CD14-positive monocyte (primary cell): Measurements from ENCODE around the gene LUC7L. TPM values are rescaled to one million over a fixed set of nuclear protein-coding genes. Genes with fewer than 3 reads are reported as not detected.

ENCODE experiments used
- DNase-seq, 3 donors: peaks; one replicate each; pipeline ENCODE4 v3.0.0-alpha.2; 2011 to 2022
- H2AFZ ChIP-seq: 2 replicates; pipeline ENCODE4 v1.6.0; 2012; ENCODE audit warnings: mild to moderate bottlenecking, low read depth, low read length, inconsistent platforms; ENCODE audit not compliant: insufficient read depth, poor library complexity, severe bottlenecking
- H3K27ac ChIP-seq, 2 donors: 1 replicate in 1 of 2; 2 replicates in 1 of 2; pipeline ENCODE4 v1.5.1; 2012 to 2013; ENCODE audit warnings: low read length in 2 of 2, control low read depth in 1 of 2, inconsistent platforms in 1 of 2, low read depth in 1 of 2, mild to moderate bottlenecking in 1 of 2
- H3K27me3 ChIP-seq, 2 donors: one replicate each; pipeline versions ENCODE4 v1.6.0 to v1.6.1; 2011 to 2013; ENCODE audit warnings: low read length in 2 of 2; ENCODE audit not compliant: control insufficient read depth in 2 of 2, insufficient read depth in 2 of 2
- H3K36me3 ChIP-seq, 2 donors: replicated peaks in 1 of 2; 1 replicate in 1 of 2; 2 replicates in 1 of 2; pipeline versions ENCODE4 v1.5.1 to v1.6.1; 2012 to 2013; ENCODE audit warnings: low read length in 2 of 2, control low read depth in 1 of 2, inconsistent platforms in 1 of 2, mild to moderate bottlenecking in 1 of 2; ENCODE audit not compliant: insufficient read depth in 2 of 2, control insufficient read depth in 1 of 2
- H3K4me1 ChIP-seq, 2 donors: 1 replicate in 1 of 2; 2 replicates in 1 of 2; pipeline versions ENCODE4 v1.5.1 to v1.6.1; 2012 to 2013; ENCODE audit warnings: low read length in 2 of 2, control low read depth in 1 of 2, inconsistent platforms in 1 of 2, mild to moderate bottlenecking in 1 of 2, moderate library complexity in 1 of 2; ENCODE audit not compliant: insufficient read depth in 2 of 2, control insufficient read depth in 1 of 2
- H3K4me2 ChIP-seq: replicated peaks from 2 replicates; pipeline ENCODE3; 2012; ENCODE audit warnings: low read length, moderate library complexity, mild to moderate bottlenecking; ENCODE audit not compliant: poor library complexity, severe bottlenecking; ENCODE audit errors: extremely low read depth
- H3K4me3 ChIP-seq, 3 experiments: fragments of 200-600 bp in 1 of 3; sonication (generic) in 1 of 3; replicated peaks in 1 of 3; 1 replicate in 2 of 3; 2 replicates in 1 of 3; pipeline ENCODE4 v1.5.1; 2011 to 2013; ENCODE audit warnings: low read length in 3 of 3, mild to moderate bottlenecking in 3 of 3, control low read depth in 2 of 3, low read depth in 2 of 3, inconsistent platforms in 1 of 3, moderate library complexity in 1 of 3
- H3K79me2 ChIP-seq: 2 replicates; pipeline ENCODE4 v1.6.0; 2012; ENCODE audit warnings: mild to moderate bottlenecking, control low read depth, inconsistent platforms, low read length, moderate library complexity; ENCODE audit not compliant: insufficient read depth
- H3K9ac ChIP-seq: 2 replicates; pipeline ENCODE4 v1.6.0; 2017; ENCODE audit warnings: low read length, mild to moderate bottlenecking; ENCODE audit not compliant: insufficient read depth, poor library complexity, severe bottlenecking
- H3K9me3 ChIP-seq, 2 donors: replicated peaks in 1 of 2; 1 replicate in 1 of 2; 2 replicates in 1 of 2; pipeline versions ENCODE4 v1.5.1 to v1.6.1; 2012 to 2013; ENCODE audit warnings: low read length in 2 of 2, control low read depth in 1 of 2; ENCODE audit not compliant: control insufficient read depth in 1 of 2, insufficient read depth in 1 of 2
- H4K20me1 ChIP-seq: 2 replicates; pipeline ENCODE4 v1.6.0; 2012; ENCODE audit warnings: mild to moderate bottlenecking, low read length, control low read depth, moderate library complexity; ENCODE audit not compliant: insufficient read depth
- H3K27ac Mint-ChIP-seq, 7 donors: one replicate each; pipeline ENCODE4 v1.8.0; 2020; ENCODE audit warnings: mild to moderate bottlenecking in 7 of 7, mixed read lengths in 7 of 7, moderate library complexity in 6 of 7, inconsistent platforms in 2 of 7
- H3K27me3 Mint-ChIP-seq, 3 donors: one replicate each; pipeline ENCODE4 v1.8.0; 2021 to 2022; ENCODE audit warnings: low read depth in 3 of 3, mild to moderate bottlenecking in 3 of 3, mixed read lengths in 3 of 3, moderate library complexity in 3 of 3, inconsistent platforms in 1 of 3
- H3K36me3 Mint-ChIP-seq, 2 donors: one replicate each; pipeline ENCODE4 v1.8.0; 2020; ENCODE audit warnings: mixed read lengths in 2 of 2, inconsistent platforms in 1 of 2, mild to moderate bottlenecking in 1 of 2
- H3K4me1 Mint-ChIP-seq: one replicate; pipeline ENCODE4 v1.8.0; 2020; ENCODE audit warnings: mild to moderate bottlenecking, mixed read lengths
- H3K4me3 Mint-ChIP-seq, 2 donors: one replicate each; pipeline ENCODE4 v1.8.0; 2020; ENCODE audit warnings: mild to moderate bottlenecking in 2 of 2, mixed read lengths in 2 of 2, moderate library complexity in 1 of 2
- H3K9me3 Mint-ChIP-seq, 7 donors: one replicate each; pipeline ENCODE4 v1.8.0; 2020 to 2022; ENCODE audit warnings: mixed read lengths in 7 of 7, mild to moderate bottlenecking in 6 of 7, moderate library complexity in 6 of 7, inconsistent platforms in 2 of 7
- WGBS: methylation state at CpG from one replicate; pipeline ENCODE4 v1.1.5; 2013; ENCODE audit warnings: missing lambda C conversion rate; ENCODE audit not compliant: insufficient coverage; 5-methylcytosine and 5-hydroxymethylcytosine counted together
- intact Hi-C, 2 donors: fragments of 100-400 bp; cut with micrococcal nuclease; formaldehyde crosslinking; loops; one replicate each; pipeline versions ENCODE4 v1.15.0 to v1.15.1; 2023
- polyA plus RNA-seq, 3 donors: library from polyadenylated mRNA; depleted of rRNA in 1 of 3; unstranded in 2 of 3; stranded (reverse) in 1 of 3; fragments of 300-500 nt in 2 of 3; fragments of >200 nt in 1 of 3; fragmentation: Illumina TruSeq in 2 of 3; gene quantifications; 1 replicate in 2 of 3; 2 replicates in 1 of 3; pipeline ENCODE4 v1.2.3, GENCODE V29; 2012 to 2021
- TF ChIP-seq, protein P1 (sequence below): fragments of 200-600 bp; IDR thresholded peaks from one replicate; pipeline ENCODE4 v1.8.0; 2022; ENCODE audit warnings: antibody characterized with exemption, mild to moderate bottlenecking

Gene LUC7L
- polyA plus RNA-seq, 3 donors, result 4.0 to 109 (median 4.6) TPM

DNA sequence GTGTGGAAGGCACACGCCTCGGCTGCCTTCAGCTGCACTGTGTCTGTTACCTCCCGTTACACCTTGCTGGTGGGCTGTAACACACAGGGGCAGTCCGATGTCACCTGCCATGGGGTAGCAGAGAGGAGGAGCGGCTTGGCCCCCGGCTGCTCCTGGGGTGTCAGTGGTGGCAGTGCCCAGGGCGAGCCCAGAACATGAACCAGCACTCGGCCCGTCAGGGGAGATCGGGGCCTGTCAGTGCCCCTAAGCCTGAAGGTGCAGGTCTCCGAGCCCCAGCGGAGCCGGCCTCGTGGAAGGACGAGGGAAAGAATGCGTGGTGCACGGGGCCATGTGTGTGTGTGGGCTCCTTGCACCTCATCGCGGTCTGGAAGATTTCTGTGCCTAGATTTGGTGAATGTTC lies 31.1 kb upstream of the LUC7L start:
- intact Hi-C loops, result no loop called here
- H3K4me1 ChIP-seq, result no peaks in the 10 kb centered on the region
- H3K9ac ChIP-seq, result no peak overlapping the region
- peaks cover 5% of the 10 kb centered on the region for H3K4me1 Mint-ChIP-seq
- no peaks in the 10 kb centered on the region for H3K27me3 Mint-ChIP-seq
- H4K20me1 ChIP-seq, result no peaks in the 10 kb centered on the region
- H3K27ac Mint-ChIP-seq, result peak overlapping the region in 2 of 7 donors; percentile 2 to 8
- H3K27ac ChIP-seq, result no peak overlapping the region
- H3K36me3 Mint-ChIP-seq, result peaks cover 60 to 84% of the 10 kb centered on the region in 2 donors
- no peak for DNase-seq
- no peaks in the 10 kb centered on the region for H3K9me3 ChIP-seq
- TF ChIP-seq, protein P1, sequence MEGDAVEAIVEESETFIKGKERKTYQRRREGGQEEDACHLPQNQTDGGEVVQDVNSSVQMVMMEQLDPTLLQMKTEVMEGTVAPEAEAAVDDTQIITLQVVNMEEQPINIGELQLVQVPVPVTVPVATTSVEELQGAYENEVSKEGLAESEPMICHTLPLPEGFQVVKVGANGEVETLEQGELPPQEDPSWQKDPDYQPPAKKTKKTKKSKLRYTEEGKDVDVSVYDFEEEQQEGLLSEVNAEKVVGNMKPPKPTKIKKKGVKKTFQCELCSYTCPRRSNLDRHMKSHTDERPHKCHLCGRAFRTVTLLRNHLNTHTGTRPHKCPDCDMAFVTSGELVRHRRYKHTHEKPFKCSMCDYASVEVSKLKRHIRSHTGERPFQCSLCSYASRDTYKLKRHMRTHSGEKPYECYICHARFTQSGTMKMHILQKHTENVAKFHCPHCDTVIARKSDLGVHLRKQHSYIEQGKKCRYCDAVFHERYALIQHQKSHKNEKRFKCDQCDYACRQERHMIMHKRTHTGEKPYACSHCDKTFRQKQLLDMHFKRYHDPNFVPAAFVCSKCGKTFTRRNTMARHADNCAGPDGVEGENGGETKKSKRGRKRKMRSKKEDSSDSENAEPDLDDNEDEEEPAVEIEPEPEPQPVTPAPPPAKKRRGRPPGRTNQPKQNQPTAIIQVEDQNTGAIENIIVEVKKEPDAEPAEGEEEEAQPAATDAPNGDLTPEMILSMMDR, result no peak
- H3K4me3 ChIP-seq, result no peak overlapping the region
- no peak overlapping the region for H2AFZ ChIP-seq
- H3K4me2 ChIP-seq, result no peak overlapping the region
- no peaks in the 10 kb centered on the region for H3K27me3 ChIP-seq
- no peaks in the 10 kb centered on the region for H3K79me2 ChIP-seq
- H3K9me3 Mint-ChIP-seq, result no peaks in the 10 kb centered on the region
- H3K4me3 Mint-ChIP-seq, result no peak overlapping the region
- 97% methylated on average over 18 of the region's 19 CpGs for WGBS
- H3K36me3 ChIP-seq, result peaks cover 55 to 60% of the 10 kb centered on the region in 2 donors

DNA sequence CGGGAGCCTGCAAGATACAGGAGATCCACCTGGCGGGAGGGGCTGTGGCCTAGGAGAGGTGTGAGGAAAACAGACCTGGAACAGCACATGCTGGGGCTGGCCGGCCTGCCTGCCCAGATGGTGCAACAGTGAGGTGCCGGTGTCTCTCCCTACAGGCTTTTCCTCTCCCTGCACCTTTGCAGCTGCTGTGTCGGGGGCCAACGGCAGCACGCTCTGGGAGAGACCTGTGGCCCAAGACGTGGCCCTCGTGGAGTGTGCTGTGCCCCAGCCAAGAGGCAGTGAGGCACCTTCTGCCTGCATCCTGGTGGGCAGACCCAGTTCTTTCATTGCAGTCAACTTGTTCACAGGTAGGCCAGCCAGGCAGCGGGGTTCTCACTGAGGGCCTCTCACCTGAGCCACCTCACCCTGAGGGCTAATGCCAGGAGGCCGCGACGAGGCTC lies 30.6 kb upstream of the LUC7L start:
- Mint-ChIP-seq H3K27ac (no peak overlapping the region), H3K4me1 (peaks cover 5% of the 10 kb centered on the region), H3K9me3 (no peaks in the 10 kb centered on the region), H3K27me3 (no peaks in the 10 kb centered on the region), H3K36me3 (peaks cover 61 to 85% of the 10 kb centered on the region in 2 donors), H3K4me3 (no peak overlapping the region)
- Histone ChIP-seq H3K9ac (no peak overlapping the region), H3K4me1 (no peaks in the 10 kb centered on the region), H4K20me1 (no peaks in the 10 kb centered on the region), H3K27ac (no peak overlapping the region), H3K27me3 (no peaks in the 10 kb centered on the region), H3K36me3 (peaks cover 51 to 61% of the 10 kb centered on the region in 2 donors), H2AFZ (no peak overlapping the region), H3K4me2 (no peak overlapping the region), H3K9me3 (no peaks in the 10 kb centered on the region), H3K4me3 (no peak overlapping the region), H3K79me2 (no peaks in the 10 kb centered on the region)
- TF ChIP-seq, protein P1, result no peak
- intact Hi-C loops, result no loop called here
- DNase-seq, result no peak
- 93% methylated on average over 12 of the region's 13 CpGs for WGBS
